ENCODE measurements around the gene CACNA2D4. TPM values are rescaled to one million over a fixed set of nuclear protein-coding genes. Genes with fewer than 3 reads are reported as not detected.

The CACNA2D4 gene
- total and polyA plus RNA-seq, 4 donors: 0.82 to 2.8 (median 1.3) TPM

- Histone ChIP-seq H3K36me3 (ENCODE audit: control insufficient read depth in 4 of 4, insufficient read depth in 3 of 4, low read depth in 1 of 4, low read length in 3 of 4) (no peaks in the 10 kb centered on the region), H3K9me3 (ENCODE audit: control insufficient read depth in 4 of 4, low read length in 3 of 4) (no peaks in the 10 kb centered on the region), H3K4me3 (ENCODE audit: low read depth in 1 of 3, low read length in 3 of 3) (no peak overlapping the region), H3K27me3 (ENCODE audit: control insufficient read depth in 4 of 4, insufficient read depth in 4 of 4, low read length in 3 of 4) (peaks cover 0 to 5% (median 2%) of the 10 kb centered on the region in 4 donors), H3K4me1 (ENCODE audit: control insufficient read depth in 4 of 4, insufficient read depth in 4 of 4, low read length in 3 of 4) (no peaks in the 10 kb centered on the region), H3K27ac (ENCODE audit: low read depth in 1 of 2, low read length in 2 of 2) (no peak overlapping the region), H3K9ac (ENCODE audit: low read depth in 1 of 2, low read length in 2 of 2) (no peak overlapping the region)
- TF ChIP-seq FOXA2 (IDR thresholded peaks at IDR 0.05): no peak
- no peak for TF ChIP-seq REST (IDR thresholded peaks at IDR 0.05)
- TF ChIP-seq MAX (IDR thresholded peaks at IDR 0.05): no peak
- TF ChIP-seq FOXA1 (IDR thresholded peaks at IDR 0.05): no peak
- 89% methylated on average over 38 of the region's 38 CpGs for WGBS
- no peak for DNase-seq (ENCODE audit: low spot score)
Measured at GRCh38 chr12:1827826-1828805, 90.3 kb downstream of the CACNA2D4 start.

GRCh38 chr12:1826867-1827705 is 91.4 kb downstream of the CACNA2D4 start:
- peaks cover 0 to 5% (median 2%) of the 10 kb centered on the region in 4 donors for H3K27me3 ChIP-seq (ENCODE audit: control insufficient read depth in 4 of 4, insufficient read depth in 4 of 4, low read length in 3 of 4)
- no peaks in the 10 kb centered on the region for H3K4me1 ChIP-seq (ENCODE audit: control insufficient read depth in 4 of 4, insufficient read depth in 4 of 4, low read length in 3 of 4)
- no peak overlapping the region for H3K9ac ChIP-seq (ENCODE audit: low read depth in 1 of 2, low read length in 2 of 2)
- TF ChIP-seq RAD21 (IDR thresholded peaks at IDR 0.05): no peak
- no peak for TF ChIP-seq TAF1 (conservative IDR thresholded peaks at IDR 0.05)
- TF ChIP-seq REST (IDR thresholded peaks at IDR 0.05): no peak
- TF ChIP-seq NR2F2 (IDR thresholded peaks at IDR 0.05): no peak
- no peak for TF ChIP-seq ZBTB33 (IDR thresholded peaks at IDR 0.05)
- TF ChIP-seq EGR1 (IDR thresholded peaks at IDR 0.05; ENCODE audit: low read depth in 2 of 2): no peak
- no peak for TF ChIP-seq RXRA (IDR thresholded peaks at IDR 0.05)
- no peak for TF ChIP-seq HNF4G (IDR thresholded peaks at IDR 0.05)
- no peak for TF ChIP-seq MAX (IDR thresholded peaks at IDR 0.05)
- no peak for TF ChIP-seq GABPA (IDR thresholded peaks at IDR 0.05 in 1 of 2, conservative IDR thresholded peaks at IDR 0.05 in 1 of 2)
- TF ChIP-seq CTCF (IDR thresholded peaks at IDR 0.05; ENCODE audit: low read depth, low read length, missing input control): no peak
- no peak for TF ChIP-seq ATF3 (IDR thresholded peaks at IDR 0.05)
- TF ChIP-seq FOXA1 (IDR thresholded peaks at IDR 0.05): no peak
- no peak for TF ChIP-seq HNF4A (conservative IDR thresholded peaks at IDR 0.05)
- TF ChIP-seq JUND (IDR thresholded peaks at IDR 0.05): no peak
- H3K9me3 ChIP-seq (ENCODE audit: control insufficient read depth in 4 of 4, low read length in 3 of 4): no peaks in the 10 kb centered on the region
- WGBS: 81% methylated on average over 25 of the region's 25 CpGs
- H3K36me3 ChIP-seq (ENCODE audit: control insufficient read depth in 4 of 4, insufficient read depth in 3 of 4, low read depth in 1 of 4, low read length in 3 of 4): no peaks in the 10 kb centered on the region
- H3K4me3 ChIP-seq (ENCODE audit: low read depth in 1 of 3, low read length in 3 of 3): no peak overlapping the region
- DNase-seq (ENCODE audit: low spot score): no peak
- no peak overlapping the region for H3K27ac ChIP-seq (ENCODE audit: low read depth in 1 of 2, low read length in 2 of 2)
